Adrenal gland (tissue), 5 donors: ENCODE results near the gene OXNAD1.

Experiments used
- POLR2A ChIP-seq, 2 donors: fragments of 450-650 bp; IDR thresholded peaks; one replicate each; pipeline ENCODE4 v1.6.1; 2017; ENCODE audit warnings: antibody characterized with exemption in 2 of 2, mild to moderate bottlenecking in 2 of 2, moderate library complexity in 1 of 2
- TF ChIP-seq, protein P1 (sequence below), 6 experiments: fragments of 450-650 bp in 4 of 6; fragments of 200-600 bp in 2 of 6; sonication (generic) in 1 of 6; IDR thresholded peaks; 1 replicate in 5 of 6; 2 replicates in 1 of 6; pipeline versions ENCODE4 v1.5.1 to v1.8.0; 2016 to 2021; ENCODE audit warnings: antibody characterized with exemption in 6 of 6, mild to moderate bottlenecking in 2 of 6, moderate library complexity in 1 of 6
- donor health status: DM: no; HTN: no; CAD: no.

- TF ChIP-seq, protein P1, sequence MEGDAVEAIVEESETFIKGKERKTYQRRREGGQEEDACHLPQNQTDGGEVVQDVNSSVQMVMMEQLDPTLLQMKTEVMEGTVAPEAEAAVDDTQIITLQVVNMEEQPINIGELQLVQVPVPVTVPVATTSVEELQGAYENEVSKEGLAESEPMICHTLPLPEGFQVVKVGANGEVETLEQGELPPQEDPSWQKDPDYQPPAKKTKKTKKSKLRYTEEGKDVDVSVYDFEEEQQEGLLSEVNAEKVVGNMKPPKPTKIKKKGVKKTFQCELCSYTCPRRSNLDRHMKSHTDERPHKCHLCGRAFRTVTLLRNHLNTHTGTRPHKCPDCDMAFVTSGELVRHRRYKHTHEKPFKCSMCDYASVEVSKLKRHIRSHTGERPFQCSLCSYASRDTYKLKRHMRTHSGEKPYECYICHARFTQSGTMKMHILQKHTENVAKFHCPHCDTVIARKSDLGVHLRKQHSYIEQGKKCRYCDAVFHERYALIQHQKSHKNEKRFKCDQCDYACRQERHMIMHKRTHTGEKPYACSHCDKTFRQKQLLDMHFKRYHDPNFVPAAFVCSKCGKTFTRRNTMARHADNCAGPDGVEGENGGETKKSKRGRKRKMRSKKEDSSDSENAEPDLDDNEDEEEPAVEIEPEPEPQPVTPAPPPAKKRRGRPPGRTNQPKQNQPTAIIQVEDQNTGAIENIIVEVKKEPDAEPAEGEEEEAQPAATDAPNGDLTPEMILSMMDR (IDR thresholded peaks at IDR 0.05), result no peak
- TF ChIP-seq POLR2A (IDR thresholded peaks at IDR 0.05), result no peak
Observed at GRCh38 chr3:16317561-16317945, 52.5 kb downstream of the OXNAD1 start.
